HepG2 (cell line): Measurements from ENCODE around the gene PSMD1. TPM values are rescaled to one million over a fixed set of nuclear protein-coding genes. Genes with fewer than 3 reads are reported as not detected.
A peak's percentile ranks its signal among the peaks of the same experiment; 100 is the strongest.

ENCODE experiments used
- CEBPB ChIP-seq: IDR thresholded peaks from 2 replicates; pipeline ENCODE4 v1.6.1; 2011; ENCODE audit warnings: low read depth, low read length, improper control_type of control experiment, borderline replicate concordance
- GTF2F1 ChIP-seq: fragments of 150-350 bp; IDR thresholded peaks from 2 replicates; pipeline ENCODE4 v1.6.1; 2014; ENCODE audit warnings: low read length
- HDAC2 ChIP-seq: sonication (generic); formaldehyde crosslinking; IDR thresholded peaks from 2 replicates; pipeline ENCODE4 v1.4.0; 2020; ENCODE audit warnings: missing genetic modification reagents
- KMT2B ChIP-seq: IDR thresholded peaks from 2 replicates; pipeline ENCODE4 v1.6.1; 2016; ENCODE audit warnings: missing genetic modification reagents, missing compliant biosample characterization
- RFX3 ChIP-seq: IDR thresholded peaks from 2 replicates; pipeline ENCODE4 v1.6.1; 2016; ENCODE audit warnings: missing biosample characterization, missing genetic modification reagents
- SAP130 ChIP-seq: IDR thresholded peaks from 2 replicates; pipeline ENCODE4 v1.6.1; 2016; ENCODE audit warnings: low read depth
- SP140L ChIP-seq: sonication (generic); formaldehyde crosslinking; IDR thresholded peaks from 2 replicates; pipeline ENCODE4 v1.4.0; 2020; ENCODE audit warnings: missing genetic modification reagents, borderline replicate concordance
- ZFP90 ChIP-seq: sonication (generic); formaldehyde crosslinking; IDR thresholded peaks from 2 replicates; pipeline ENCODE4 v1.8.0; 2022; ENCODE audit warnings: missing genetic modification reagents, mild to moderate bottlenecking, inconsistent platforms, borderline replicate concordance
- ZNF205 ChIP-seq: IDR thresholded peaks from 2 replicates; pipeline ENCODE4 v1.6.1; 2018; ENCODE audit warnings: missing biosample characterization, missing genetic modification reagents
- ZNF547 ChIP-seq: sonication (generic); formaldehyde crosslinking; IDR thresholded peaks from 2 replicates; pipeline ENCODE4 v1.5.1; 2020; ENCODE audit warnings: mild to moderate bottlenecking, missing genetic modification reagents
- ZNF703 ChIP-seq: sonication (generic); formaldehyde crosslinking; IDR thresholded peaks from 2 replicates; pipeline ENCODE4 v1.5.1; 2020; ENCODE audit warnings: missing genetic modification reagents, mild to moderate bottlenecking, moderate library complexity, borderline replicate concordance
- polyA plus RNA-seq, 8 experiments: library from polyadenylated mRNA; depleted of rRNA in 3 of 8; stranded (reverse) in 7 of 8; unstranded in 1 of 8; fragments of >200 nt; fragmentation: Illumina TruSeq in 4 of 8; extraction: Trizol in 4 of 8; gene quantifications; 2 replicates each; pipeline versions ENCODE4 v1.2.1 to v1.2.3, GENCODE V29; 2011 to 2016; ENCODE audit warnings: low read depth in 4 of 8, missing spikeins in 1 of 8, mixed read lengths in 1 of 8; ENCODE audit not compliant: insufficient read depth in 1 of 8
- total RNA-seq, 5 experiments: library from RNA; depleted of rRNA; stranded (reverse); fragments of >200 nt; fragmentation: Illumina TruSeq; extraction: Trizol; gene quantifications; 2 replicates each; pipeline ENCODE4 v1.2.3, GENCODE V29; 2016; ENCODE audit warnings: low read depth in 1 of 5
- TF ChIP-seq, protein P1 (sequence below): sonication (generic); formaldehyde crosslinking; IDR thresholded peaks from 2 replicates; pipeline ENCODE4 v1.8.1; 2023; ENCODE audit warnings: mild to moderate bottlenecking, moderate library complexity, missing genetic modification reagents
- TF ChIP-seq, protein P2 (sequence below): fragments of 450-650 bp; IDR thresholded peaks from 2 replicates; pipeline ENCODE4 v1.6.1; 2016
- TF ChIP-seq, protein P3 (sequence below): IDR thresholded peaks from 2 replicates; pipeline ENCODE4 v1.6.1; 2016
- TF ChIP-seq, protein P4 (sequence below): sonication (generic); formaldehyde crosslinking; IDR thresholded peaks from 2 replicates; pipeline ENCODE4 v1.5.0; 2020; ENCODE audit warnings: missing genetic modification reagents
- TF ChIP-seq, protein P5 (sequence below): IDR thresholded peaks from 2 replicates; pipeline ENCODE4 v1.6.1; 2016; ENCODE audit warnings: missing biosample characterization, missing genetic modification reagents, low read depth
- TF ChIP-seq, protein P6 (sequence below): sonication (generic); formaldehyde crosslinking; IDR thresholded peaks from 2 replicates; pipeline ENCODE4 v1.5.0; 2020; ENCODE audit warnings: missing genetic modification reagents
- TF ChIP-seq, protein P7 (sequence below): sonication (generic); formaldehyde crosslinking; IDR thresholded peaks from 2 replicates; pipeline ENCODE4 v1.5.1; 2020; ENCODE audit warnings: missing genetic modification reagents, mild to moderate bottlenecking, borderline replicate concordance
- TF ChIP-seq, protein P8 (sequence below): sonication (generic); formaldehyde crosslinking; IDR thresholded peaks from 2 replicates; pipeline ENCODE4 v1.4.0; 2020; ENCODE audit warnings: mild to moderate bottlenecking, low read depth, missing genetic modification reagents

The PSMD1 gene
- total and polyA plus RNA-seq, 2 of the 13 experiments (the other 11 are each of a cell fraction or from before 2014, with no cell fraction given) = 136 to 191 TPM

DNA sequence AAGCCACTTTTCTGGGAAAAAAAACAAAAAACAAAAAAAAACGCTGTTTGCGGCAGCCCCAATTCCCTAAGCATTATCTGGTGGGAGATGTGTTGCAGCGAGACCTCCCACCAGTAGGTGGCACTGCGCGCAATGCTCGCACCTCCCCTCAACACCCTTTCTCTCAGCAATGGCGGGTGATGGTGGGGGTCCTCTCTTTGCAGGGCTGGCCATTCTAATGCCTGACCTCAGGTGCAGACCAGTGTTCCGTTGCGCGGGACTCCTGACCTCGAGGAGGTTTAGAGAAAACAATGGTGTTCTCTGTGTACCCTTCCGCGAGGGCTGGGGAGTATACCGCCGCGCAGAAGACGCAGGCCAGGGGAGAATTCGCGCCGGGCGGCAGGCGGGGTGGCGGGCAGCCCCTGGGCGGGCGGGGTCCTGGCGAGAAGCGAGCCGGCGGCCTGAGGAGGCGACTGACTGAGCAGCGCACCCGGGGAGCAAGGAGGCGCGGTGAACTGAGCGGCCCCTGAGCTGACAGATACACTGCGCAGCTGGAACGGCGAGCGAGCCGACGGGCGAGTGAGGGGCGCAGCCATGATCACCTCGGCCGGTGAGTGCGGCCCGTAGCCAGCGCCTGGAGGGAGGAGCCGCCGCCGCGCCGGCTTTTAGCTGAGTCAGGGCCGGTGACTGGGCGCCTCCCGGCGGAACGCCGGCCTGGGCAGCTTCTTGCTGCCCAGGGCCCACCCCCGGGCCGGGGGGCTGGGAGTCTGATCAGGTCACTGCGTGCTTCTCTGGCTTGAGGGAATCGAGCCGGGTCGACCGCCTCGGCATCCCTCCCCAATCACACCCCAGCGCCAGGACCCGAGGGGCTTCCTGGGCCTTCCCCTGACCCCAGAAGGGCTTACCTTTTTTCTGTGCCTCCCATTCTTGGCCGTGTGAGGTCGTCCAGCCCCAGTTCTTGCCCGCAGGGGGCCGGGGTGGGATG is at the start of gene PSMD1 (continued):
- TF ChIP-seq, protein P1, sequence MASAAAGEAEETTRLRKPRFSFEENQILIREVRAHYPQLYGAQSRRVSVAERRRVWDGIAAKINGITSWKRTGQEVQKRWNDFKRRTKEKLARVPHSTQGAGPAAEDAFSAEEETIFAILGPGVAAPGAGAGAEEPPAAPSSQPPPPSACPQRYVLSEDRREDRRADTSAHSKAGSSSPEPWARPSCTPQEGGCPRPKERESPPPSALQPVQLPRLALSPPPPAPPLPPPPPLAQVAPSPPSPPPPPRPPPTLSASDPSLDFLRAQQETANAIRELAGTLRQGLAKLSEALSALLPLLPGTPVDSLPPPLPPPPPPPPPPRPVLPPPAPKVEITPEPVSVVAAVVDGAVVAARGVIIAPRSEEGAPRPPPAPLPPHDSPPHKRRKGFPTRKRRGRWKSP = peak; percentile 75
- TF ChIP-seq ZNF703 (0 out of 2 replicates have a peak, but pooled peaks have one; percentile 65), GTF2F1 (0 out of 2 replicates have a peak, but pooled peaks have one; percentile 11), ZNF205 (peak; percentile 72), ZFP90 (CRISPR knock-in tag) (no peak), KMT2B (peak; percentile 95), RFX3 (CRISPR knock-in tag) (0 out of 2 replicates have a peak, but pooled peaks have one; percentile 4), ZNF547 (CRISPR knock-in tag) (peak; percentile 70; the same call in 1 of the 2 replicates), CEBPB (no peak), HDAC2 (peak; percentile 74; the same call in 1 of the 2 replicates), SAP130 (peak; percentile 90), SP140L (CRISPR knock-in tag) (0 out of 2 replicates have a peak, but pooled peaks have one; percentile 42)
- TF ChIP-seq, protein P2, sequence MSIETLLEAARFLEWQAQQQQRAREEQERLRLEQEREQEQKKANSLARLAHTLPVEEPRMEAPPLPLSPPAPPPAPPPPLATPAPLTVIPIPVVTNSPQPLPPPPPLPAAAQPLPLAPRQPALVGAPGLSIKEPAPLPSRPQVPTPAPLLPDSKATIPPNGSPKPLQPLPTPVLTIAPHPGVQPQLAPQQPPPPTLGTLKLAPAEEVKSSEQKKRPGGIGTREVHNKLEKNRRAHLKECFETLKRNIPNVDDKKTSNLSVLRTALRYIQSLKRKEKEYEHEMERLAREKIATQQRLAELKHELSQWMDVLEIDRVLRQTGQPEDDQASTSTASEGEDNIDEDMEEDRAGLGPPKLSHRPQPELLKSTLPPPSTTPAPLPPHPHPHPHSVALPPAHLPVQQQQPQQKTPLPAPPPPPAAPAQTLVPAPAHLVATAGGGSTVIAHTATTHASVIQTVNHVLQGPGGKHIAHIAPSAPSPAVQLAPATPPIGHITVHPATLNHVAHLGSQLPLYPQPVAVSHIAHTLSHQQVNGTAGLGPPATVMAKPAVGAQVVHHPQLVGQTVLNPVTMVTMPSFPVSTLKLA = peak; percentile 26; the same call in 1 of the 2 replicates
- TF ChIP-seq, protein P3, sequence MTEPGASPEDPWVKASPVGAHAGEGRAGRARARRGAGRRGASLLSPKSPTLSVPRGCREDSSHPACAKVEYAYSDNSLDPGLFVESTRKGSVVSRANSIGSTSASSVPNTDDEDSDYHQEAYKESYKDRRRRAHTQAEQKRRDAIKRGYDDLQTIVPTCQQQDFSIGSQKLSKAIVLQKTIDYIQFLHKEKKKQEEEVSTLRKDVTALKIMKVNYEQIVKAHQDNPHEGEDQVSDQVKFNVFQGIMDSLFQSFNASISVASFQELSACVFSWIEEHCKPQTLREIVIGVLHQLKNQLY (CRISPR knock-in tag) = peak; percentile 18; the same call in 1 of the 2 replicates
- TF ChIP-seq, protein P4, sequence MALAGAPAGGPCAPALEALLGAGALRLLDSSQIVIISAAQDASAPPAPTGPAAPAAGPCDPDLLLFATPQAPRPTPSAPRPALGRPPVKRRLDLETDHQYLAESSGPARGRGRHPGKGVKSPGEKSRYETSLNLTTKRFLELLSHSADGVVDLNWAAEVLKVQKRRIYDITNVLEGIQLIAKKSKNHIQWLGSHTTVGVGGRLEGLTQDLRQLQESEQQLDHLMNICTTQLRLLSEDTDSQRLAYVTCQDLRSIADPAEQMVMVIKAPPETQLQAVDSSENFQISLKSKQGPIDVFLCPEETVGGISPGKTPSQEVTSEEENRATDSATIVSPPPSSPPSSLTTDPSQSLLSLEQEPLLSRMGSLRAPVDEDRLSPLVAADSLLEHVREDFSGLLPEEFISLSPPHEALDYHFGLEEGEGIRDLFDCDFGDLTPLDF (CRISPR knock-in tag) = 0 out of 2 replicates have a peak, but pooled peaks have one; percentile 51
- TF ChIP-seq, protein P5, sequence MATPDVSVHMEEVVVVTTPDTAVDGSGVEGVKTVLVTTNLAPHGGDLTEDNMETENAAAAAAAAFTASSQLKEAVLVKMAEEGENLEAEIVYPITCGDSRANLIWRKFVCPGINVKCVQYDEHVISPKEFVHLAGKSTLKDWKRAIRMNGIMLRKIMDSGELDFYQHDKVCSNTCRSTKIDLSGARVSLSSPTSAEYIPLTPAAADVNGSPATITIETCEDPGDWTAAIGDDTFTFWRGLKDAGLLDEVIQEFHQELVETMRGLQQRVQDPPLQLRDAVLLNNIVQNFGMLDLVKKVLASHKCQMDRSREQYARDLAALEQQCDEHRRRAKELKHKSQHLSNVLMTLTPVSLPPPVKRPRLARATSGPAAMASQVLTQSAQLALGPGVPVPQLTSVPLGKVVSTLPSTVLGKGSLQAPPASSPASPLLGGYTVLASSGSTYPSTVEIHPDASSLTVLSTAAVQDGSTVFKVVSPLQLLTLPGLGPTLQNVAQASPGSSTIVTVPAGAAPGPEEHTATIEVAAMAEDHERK (CRISPR knock-in tag) = peak; percentile 56
- TF ChIP-seq, protein P6, sequence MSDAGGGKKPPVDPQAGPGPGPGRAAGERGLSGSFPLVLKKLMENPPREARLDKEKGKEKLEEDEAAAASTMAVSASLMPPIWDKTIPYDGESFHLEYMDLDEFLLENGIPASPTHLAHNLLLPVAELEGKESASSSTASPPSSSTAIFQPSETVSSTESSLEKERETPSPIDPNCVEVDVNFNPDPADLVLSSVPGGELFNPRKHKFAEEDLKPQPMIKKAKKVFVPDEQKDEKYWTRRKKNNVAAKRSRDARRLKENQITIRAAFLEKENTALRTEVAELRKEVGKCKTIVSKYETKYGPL (CRISPR knock-in tag) = no peak
- TF ChIP-seq, protein P7, sequence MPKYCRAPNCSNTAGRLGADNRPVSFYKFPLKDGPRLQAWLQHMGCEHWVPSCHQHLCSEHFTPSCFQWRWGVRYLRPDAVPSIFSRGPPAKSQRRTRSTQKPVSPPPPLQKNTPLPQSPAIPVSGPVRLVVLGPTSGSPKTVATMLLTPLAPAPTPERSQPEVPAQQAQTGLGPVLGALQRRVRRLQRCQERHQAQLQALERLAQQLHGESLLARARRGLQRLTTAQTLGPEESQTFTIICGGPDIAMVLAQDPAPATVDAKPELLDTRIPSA (CRISPR knock-in tag) = 0 out of 2 replicates have a peak, but pooled peaks have one; percentile 53
- TF ChIP-seq, protein P8, sequence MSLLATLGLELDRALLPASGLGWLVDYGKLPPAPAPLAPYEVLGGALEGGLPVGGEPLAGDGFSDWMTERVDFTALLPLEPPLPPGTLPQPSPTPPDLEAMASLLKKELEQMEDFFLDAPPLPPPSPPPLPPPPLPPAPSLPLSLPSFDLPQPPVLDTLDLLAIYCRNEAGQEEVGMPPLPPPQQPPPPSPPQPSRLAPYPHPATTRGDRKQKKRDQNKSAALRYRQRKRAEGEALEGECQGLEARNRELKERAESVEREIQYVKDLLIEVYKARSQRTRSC (CRISPR knock-in tag) = no peak; the same call in 1 of the 2 replicates
